ENCODE results near the gene ERICH4. TPM values are rescaled to one million over a fixed set of nuclear protein-coding genes. Genes with fewer than 3 reads are reported as not detected.

ERICH4 gene
- total and polyA plus RNA-seq, 9 of the 15 experiments (the other 6 are each of a cell fraction or from before 2014, with no cell fraction given): not detected

DNA sequence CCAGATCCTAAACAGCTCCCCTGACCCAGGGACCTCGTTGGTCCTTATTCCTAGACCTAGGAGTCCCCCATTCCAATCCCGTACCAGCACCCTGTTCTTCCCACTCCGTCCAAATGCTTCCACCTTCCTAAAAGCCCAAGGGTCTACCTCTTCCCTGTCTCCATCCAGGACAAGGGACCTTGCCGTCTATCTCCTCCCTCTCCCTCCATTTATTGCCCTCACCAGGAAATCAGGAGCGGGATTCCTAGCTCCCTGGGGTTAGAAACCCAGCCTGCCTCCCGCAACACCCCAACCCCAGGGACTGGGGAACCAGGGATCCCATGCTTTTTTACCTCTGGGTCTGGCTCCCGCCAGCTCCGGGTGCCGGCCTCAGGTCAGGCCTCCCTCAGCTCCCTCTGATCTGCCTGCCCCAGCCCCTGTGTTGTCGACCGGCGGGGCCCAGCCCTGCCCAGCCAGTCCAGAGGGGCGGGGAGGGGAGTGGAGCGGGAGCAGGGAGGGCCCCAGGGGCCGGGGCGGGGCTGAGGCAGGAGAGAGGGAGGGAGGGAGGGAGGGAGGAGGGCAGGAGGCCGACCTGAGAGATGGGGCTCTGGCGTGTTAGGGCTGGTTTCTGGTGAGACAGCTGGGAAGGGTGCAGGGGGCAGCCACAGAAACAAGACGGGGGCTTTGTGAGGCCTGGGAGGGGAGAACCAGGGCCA lies 15.9 kb upstream of the ERICH4 start, which contains the start of gene B3GNT8 (continued):
- no peak for TF ChIP-seq NR4A1 (CRISPR knock-in tag; IDR thresholded peaks at IDR 0.05)
- TF ChIP-seq NR4A1 (tag; IDR thresholded peaks at IDR 0.05): no peak
- no peak for TF ChIP-seq HIVEP1 (CRISPR knock-in tag; IDR thresholded peaks at IDR 0.05)
- TF ChIP-seq NCOA6 (IDR thresholded peaks at IDR 0.05): no peak
- TF ChIP-seq POLR2A (conservative IDR thresholded peaks at IDR 0.05): peak; percentile 51
- TF ChIP-seq ZNF583 (CRISPR knock-in tag; IDR thresholded peaks at IDR 0.05): 0 out of 2 replicates have a peak, but pooled peaks have one; percentile 38
- TF ChIP-seq ZNF232 (CRISPR knock-in tag; IDR thresholded peaks at IDR 0.05): no peak
- no peak for TF ChIP-seq GATA2 (CRISPR knock-in tag; IDR thresholded peaks at IDR 0.05)
- no peak for TF ChIP-seq TRIM28 (IDR thresholded peaks at IDR 0.05)
- no peak for TF ChIP-seq EHMT2 (IDR thresholded peaks at IDR 0.05)
- no peak for TF ChIP-seq ZNF76 (CRISPR knock-in tag; IDR thresholded peaks at IDR 0.05; ENCODE audit: borderline replicate concordance)
- no peak for TF ChIP-seq HEY1 (CRISPR knock-in tag; IDR thresholded peaks at IDR 0.05; ENCODE audit: borderline replicate concordance)
- TF ChIP-seq NCOA1 (IDR thresholded peaks at IDR 0.05; ENCODE audit: low read depth): no peak
- TF ChIP-seq JUNB (CRISPR knock-in tag; conservative IDR thresholded peaks at IDR 0.05): no peak
- no peak for TF ChIP-seq XRCC5 (IDR thresholded peaks at IDR 0.05; ENCODE audit: low read depth, low read length)
- TF ChIP-seq, protein P1, sequence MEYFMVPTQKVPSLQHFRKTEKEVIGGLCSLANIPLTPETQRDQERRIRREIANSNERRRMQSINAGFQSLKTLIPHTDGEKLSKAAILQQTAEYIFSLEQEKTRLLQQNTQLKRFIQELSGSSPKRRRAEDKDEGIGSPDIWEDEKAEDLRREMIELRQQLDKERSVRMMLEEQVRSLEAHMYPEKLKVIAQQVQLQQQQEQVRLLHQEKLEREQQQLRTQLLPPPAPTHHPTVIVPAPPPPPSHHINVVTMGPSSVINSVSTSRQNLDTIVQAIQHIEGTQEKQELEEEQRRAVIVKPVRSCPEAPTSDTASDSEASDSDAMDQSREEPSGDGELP (CRISPR knock-in tag; IDR thresholded peaks at IDR 0.05; ENCODE audit: borderline replicate concordance): peak; percentile 62; the same call in 1 of the 2 replicates
- peak; percentile 47; the same call in 1 of the 2 replicates for TF ChIP-seq RBFOX2 (IDR thresholded peaks at IDR 0.05; ENCODE audit: low read depth, low read length)
- no peak for TF ChIP-seq CBFB (CRISPR knock-in tag; IDR thresholded peaks at IDR 0.05)
- TF ChIP-seq CCNT2 (IDR thresholded peaks at IDR 0.05; ENCODE audit: borderline replicate concordance, extremely low read depth, insufficient read length, low read depth, low read length): no peak
- no peak for TF ChIP-seq RBM14 (IDR thresholded peaks at IDR 0.05; ENCODE audit: borderline replicate concordance, insufficient read depth, low read depth, low read length)
- TF ChIP-seq TEAD1 (CRISPR knock-in tag; IDR thresholded peaks at IDR 0.05): no peak
- TF ChIP-seq TCFL5 (CRISPR knock-in tag; conservative IDR thresholded peaks at IDR 0.05): no peak
- TF ChIP-seq, protein P2, sequence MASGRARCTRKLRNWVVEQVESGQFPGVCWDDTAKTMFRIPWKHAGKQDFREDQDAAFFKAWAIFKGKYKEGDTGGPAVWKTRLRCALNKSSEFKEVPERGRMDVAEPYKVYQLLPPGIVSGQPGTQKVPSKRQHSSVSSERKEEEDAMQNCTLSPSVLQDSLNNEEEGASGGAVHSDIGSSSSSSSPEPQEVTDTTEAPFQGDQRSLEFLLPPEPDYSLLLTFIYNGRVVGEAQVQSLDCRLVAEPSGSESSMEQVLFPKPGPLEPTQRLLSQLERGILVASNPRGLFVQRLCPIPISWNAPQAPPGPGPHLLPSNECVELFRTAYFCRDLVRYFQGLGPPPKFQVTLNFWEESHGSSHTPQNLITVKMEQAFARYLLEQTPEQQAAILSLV (tag; IDR thresholded peaks at IDR 0.05): no peak
- peak; percentile 43 for TF ChIP-seq POLR2B (IDR thresholded peaks at IDR 0.05; ENCODE audit: low read depth, partially characterized antibody)
- TF ChIP-seq RCOR1 (IDR thresholded peaks at IDR 0.05; ENCODE audit: borderline replicate concordance in 1 of 2, low read depth in 2 of 2, low read length in 2 of 2): no peak
- no peak for TF ChIP-seq HMG20B (CRISPR knock-in tag; IDR thresholded peaks at IDR 0.05)
- no peak for TF ChIP-seq PCBP2 (IDR thresholded peaks at IDR 0.05; ENCODE audit: low read depth, low read length, poor library complexity, severe bottlenecking)
- TF ChIP-seq, protein P3, sequence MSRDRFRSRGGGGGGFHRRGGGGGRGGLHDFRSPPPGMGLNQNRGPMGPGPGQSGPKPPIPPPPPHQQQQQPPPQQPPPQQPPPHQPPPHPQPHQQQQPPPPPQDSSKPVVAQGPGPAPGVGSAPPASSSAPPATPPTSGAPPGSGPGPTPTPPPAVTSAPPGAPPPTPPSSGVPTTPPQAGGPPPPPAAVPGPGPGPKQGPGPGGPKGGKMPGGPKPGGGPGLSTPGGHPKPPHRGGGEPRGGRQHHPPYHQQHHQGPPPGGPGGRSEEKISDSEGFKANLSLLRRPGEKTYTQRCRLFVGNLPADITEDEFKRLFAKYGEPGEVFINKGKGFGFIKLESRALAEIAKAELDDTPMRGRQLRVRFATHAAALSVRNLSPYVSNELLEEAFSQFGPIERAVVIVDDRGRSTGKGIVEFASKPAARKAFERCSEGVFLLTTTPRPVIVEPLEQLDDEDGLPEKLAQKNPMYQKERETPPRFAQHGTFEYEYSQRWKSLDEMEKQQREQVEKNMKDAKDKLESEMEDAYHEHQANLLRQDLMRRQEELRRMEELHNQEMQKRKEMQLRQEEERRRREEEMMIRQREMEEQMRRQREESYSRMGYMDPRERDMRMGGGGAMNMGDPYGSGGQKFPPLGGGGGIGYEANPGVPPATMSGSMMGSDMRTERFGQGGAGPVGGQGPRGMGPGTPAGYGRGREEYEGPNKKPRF (IDR thresholded peaks at IDR 0.05; ENCODE audit: low read depth, low read length): no peak
